Activated T-cell treated with anti-CD3 and anti-CD28 coated beads, Interleukin-2, amount 50 U/mL, for 1 hour (primary cell): ENCODE data around the gene PPP2CA.

Source experiments
- DNase-seq: peaks from one replicate; pipeline ENCODE4 v3.0.0-alpha.2; 2020

The PPP2CA gene

DNA sequence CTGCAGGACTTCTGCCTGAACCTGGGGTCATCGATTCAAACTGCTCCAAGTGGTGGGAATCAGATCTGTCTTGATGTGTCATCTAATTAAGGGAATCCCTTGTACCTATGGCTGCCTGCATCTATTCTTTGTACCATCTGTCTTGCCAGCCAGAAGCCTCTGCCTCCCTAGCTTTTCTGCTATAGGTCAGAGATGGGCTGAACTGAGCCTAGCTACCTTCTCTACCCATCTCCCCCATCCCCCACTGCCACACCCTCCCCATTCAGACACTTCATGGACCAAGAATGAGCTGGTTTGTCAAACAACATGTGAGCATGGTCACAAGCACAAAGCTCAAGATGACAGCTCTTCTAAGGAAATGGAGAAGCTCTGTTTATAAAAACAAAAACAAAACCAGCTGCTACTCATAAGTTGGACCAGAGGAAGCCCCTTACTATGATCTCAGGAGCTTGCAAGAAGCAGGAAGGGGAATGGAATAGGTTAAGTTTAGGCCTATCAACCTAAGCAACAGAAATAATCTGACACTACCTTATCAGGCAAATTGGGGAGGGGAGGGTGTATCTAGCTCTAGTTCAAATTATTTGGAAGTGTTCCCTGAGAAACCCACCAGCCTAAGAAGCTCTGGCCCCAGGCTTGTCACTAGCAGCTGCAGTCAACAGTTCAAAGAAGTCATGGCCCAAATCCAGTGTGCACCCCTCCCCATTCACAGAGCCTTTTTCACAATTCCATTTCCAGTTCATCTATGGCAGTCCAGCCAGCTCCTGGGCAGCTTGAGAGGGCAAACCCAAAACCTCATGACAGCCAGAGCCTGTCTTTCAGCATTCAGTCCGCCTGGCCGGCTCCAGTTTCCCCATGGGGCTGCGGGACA, 79.0 kb downstream of the PPP2CA start:
- no peak for DNase-seq

DNA sequence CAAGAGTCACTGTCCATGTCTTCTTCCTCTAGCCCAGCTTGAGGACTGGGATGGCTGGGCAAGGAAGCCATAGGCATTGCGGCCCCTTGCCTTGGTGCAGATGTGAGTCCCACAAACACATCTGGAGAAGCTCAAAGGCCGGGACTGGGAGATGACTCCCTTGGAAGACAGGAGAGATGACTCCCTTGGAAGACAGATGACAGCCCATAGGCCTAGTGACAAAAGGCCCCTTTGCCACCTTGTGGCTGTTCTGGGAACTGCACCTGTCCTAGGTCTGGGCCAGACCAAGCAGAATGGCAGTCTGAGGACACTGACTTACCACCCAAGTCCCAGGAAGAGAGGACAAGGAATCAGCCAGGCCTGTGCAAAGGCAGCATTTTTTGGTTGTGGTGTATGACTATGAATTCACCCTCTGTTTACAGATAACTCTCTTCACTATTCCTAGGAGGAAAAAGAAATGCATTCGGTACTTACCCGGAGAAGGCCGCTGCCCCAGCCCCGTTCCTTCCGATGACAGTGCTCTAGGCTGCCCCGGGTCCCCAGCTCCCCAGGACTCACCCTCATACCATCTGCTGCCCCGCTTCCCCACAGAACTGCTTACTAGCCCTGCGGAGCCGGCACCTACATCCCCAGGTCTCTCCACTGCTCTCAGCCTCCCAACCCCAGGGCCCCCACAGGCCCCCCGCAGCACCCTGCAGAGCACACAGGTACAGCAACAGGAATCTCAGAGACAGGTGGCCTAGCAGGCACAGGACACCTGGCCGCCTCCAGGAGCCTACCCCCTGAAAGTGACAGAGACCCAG, 79.9 kb downstream of the PPP2CA start:
- peak; percentile 89 for DNase-seq

GRCh38 chr5:134145041-134145757, 80.7 kb downstream of the PPP2CA start:
- DNase-seq, result no peak
